Bronchial epithelial cell (primary cell): Measurements from ENCODE around the gene DISC1. TPM values are rescaled to one million over a fixed set of nuclear protein-coding genes. Genes with fewer than 3 reads are reported as not detected.

Experiments used
- DNase-seq: peaks from one replicate; pipeline ENCODE4 v3.0.0-alpha.2; 2010; ENCODE audit warnings: low read depth
- FAIRE-seq: peaks from 2 replicates; lab custom pipeline; 2011; peaks lifted over from hg19 to GRCh38; lab: Jason Lieb, UNC
- H3K27me3 ChIP-seq: 2 replicates; pipeline ENCODE4 v1.5.1; 2011; ENCODE audit warnings: low read length; ENCODE audit not compliant: control insufficient read depth, insufficient read depth
- H3K36me3 ChIP-seq: 2 replicates; pipeline ENCODE4 v1.5.1; 2011; ENCODE audit warnings: low read length; ENCODE audit not compliant: control insufficient read depth, insufficient read depth
- H3K4me3 ChIP-seq: 2 replicates; pipeline ENCODE4 v1.5.1; 2011; ENCODE audit warnings: mild to moderate bottlenecking, low read depth, low read length, control low read depth
- CTCF ChIP-seq: IDR thresholded peaks from 2 replicates; pipeline ENCODE4 v1.5.1; 2011; ENCODE audit warnings: mild to moderate bottlenecking, moderate library complexity, low read length, control low read depth, inconsistent platforms; ENCODE audit not compliant: insufficient read depth, severe bottlenecking
- total RNA-seq: library from RNA; depleted of rRNA; stranded (reverse); fragments of >200 nt; gene quantifications from 2 replicates; pipeline ENCODE4 v1.2.1, GENCODE V29; 2014

DISC1 gene
- total RNA-seq, 1 donor from 2014 or later: 0.79 TPM

- TF ChIP-seq CTCF: no peak
- Histone ChIP-seq H3K27me3 (no peaks in the 10 kb centered on the region), H3K36me3 (no peaks in the 10 kb centered on the region), H3K4me3 (no peak overlapping the region)
- DNase-seq (peak; percentile 97), FAIRE-seq (peak; percentile 81)
Measured at GRCh38 chr1:231929311-231929710, 302.7 kb downstream of the DISC1 start.

- H3K36me3 ChIP-seq: no peaks in the 10 kb centered on the region
- DNase-seq: no peak
- no peaks in the 10 kb centered on the region for H3K27me3 ChIP-seq
- FAIRE-seq: no peak
- no peak overlapping the region for H3K4me3 ChIP-seq
- TF ChIP-seq CTCF: no peak
Measured at GRCh38 chr1:231930257-231930947, 303.8 kb downstream of the DISC1 start.

- Histone ChIP-seq H3K36me3 (no peaks in the 10 kb centered on the region), H3K27me3 (peaks cover 3% of the 10 kb centered on the region), H3K4me3 (no peak overlapping the region)
- DNase-seq: peak; percentile 99
- TF ChIP-seq CTCF: no peak
- peak; percentile 97 for FAIRE-seq
Measured at GRCh38 chr1:231931146-231931545, 304.6 kb downstream of the DISC1 start.

- FAIRE-seq (no peak), DNase-seq (no peak)
- TF ChIP-seq CTCF: peak; percentile 55
Measured at GRCh38 chr1:231931846-231932454, 305.4 kb downstream of the DISC1 start.

GRCh38 chr1:231933711-231934626 is 307.4 kb downstream of the DISC1 start:
- no peak for FAIRE-seq
- no peak for DNase-seq
- no peak for TF ChIP-seq CTCF

More at GRCh38 chr1:231931846-231932454, 305.4 kb downstream of the DISC1 start:
- peaks cover 3% of the 10 kb centered on the region for H3K27me3 ChIP-seq
- no peak overlapping the region for H3K4me3 ChIP-seq
- H3K36me3 ChIP-seq: no peaks in the 10 kb centered on the region

More at GRCh38 chr1:231933711-231934626, 307.4 kb downstream of the DISC1 start:
- H3K27me3 ChIP-seq: peaks cover 9% of the 10 kb centered on the region
- H3K36me3 ChIP-seq: no peaks in the 10 kb centered on the region
- no peak overlapping the region for H3K4me3 ChIP-seq
